Gastrocnemius medialis (tissue), 4 donors: ENCODE data around the gene ZBED4. TPM values are rescaled to one million over a fixed set of nuclear protein-coding genes. Genes with fewer than 3 reads are reported as not detected.

Source experiments
- ATAC-seq, 2 donors: fragments of 150-250 bp; one replicate each; pipeline ENCODE4 v1.9.1; 2016
- DNase-seq, 2 donors: peaks; one replicate each; pipeline ENCODE4 v3.0.0-alpha.2; 2019
- H3K27ac ChIP-seq, 4 donors: fragments of 200-600 bp; sonication (generic); 1 replicate in 1 of 4; 2 replicates in 3 of 4; pipeline ENCODE4 v1.5.1; 2016 to 2018; ENCODE audit warnings: mild to moderate bottlenecking in 2 of 4, moderate library complexity in 1 of 4
- H3K27me3 ChIP-seq, 3 donors: fragments of 200-600 bp; sonication (generic) in 2 of 3; 1 replicate in 1 of 3; 2 replicates in 2 of 3; pipeline versions ENCODE4 v1.5.1 to v1.6.0; 2016 to 2019; ENCODE audit warnings: mild to moderate bottlenecking in 1 of 3, moderate library complexity in 1 of 3
- H3K36me3 ChIP-seq, 2 donors: fragments of 200-600 bp; sonication (generic) in 1 of 2; one replicate each; pipeline ENCODE4 v1.5.1; 2017 to 2018
- H3K4me1 ChIP-seq, 2 donors: fragments of 200-600 bp; sonication (generic) in 1 of 2; one replicate each; pipeline ENCODE4 v1.5.1; 2016 to 2017; ENCODE audit warnings: mild to moderate bottlenecking in 2 of 2
- H3K4me3 ChIP-seq, 4 donors: fragments of 200-600 bp; sonication (generic) in 3 of 4; 1 replicate in 1 of 4; 2 replicates in 3 of 4; pipeline ENCODE4 v1.5.1; 2016 to 2019; ENCODE audit warnings: mild to moderate bottlenecking in 2 of 4
- H3K9me3 ChIP-seq, 3 donors: fragments of 200-600 bp; sonication (generic) in 2 of 3; 1 replicate in 1 of 3; 2 replicates in 2 of 3; pipeline ENCODE4 v1.5.1; 2016 to 2019
- POLR2A ChIP-seq, 2 donors: fragments of 450-650 bp; IDR thresholded peaks; one replicate each; pipeline ENCODE4 v1.6.1; 2017; ENCODE audit warnings: antibody characterized with exemption in 2 of 2, mild to moderate bottlenecking in 2 of 2, moderate library complexity in 2 of 2
- in situ Hi-C, 4 donors: fragments of 200-750 bp; cut with MboI; loops; one replicate each; pipeline versions ENCODE4 v1.15.0 to v1.8.0; 2017; ENCODE audit warnings: low sequenced_read_pairs in 4 of 4
- intact Hi-C: fragments of 100-400 bp; cut with DNase I; formaldehyde crosslinking; loops from one replicate; pipeline ENCODE4 v1.15.1; 2023; ENCODE audit warnings: low total_unique reads
- total RNA-seq, 4 donors: library from RNA; depleted of rRNA; stranded (reverse); fragments of >200 nt; gene quantifications; one replicate each; pipeline versions ENCODE4 v1.1.0 to v1.2.3, GENCODE V29; 2016
- TF ChIP-seq, protein P1 (sequence below), 5 experiments: fragments of 450-650 bp in 3 of 5; fragments of 200-600 bp in 2 of 5; sonication (generic) in 2 of 5; IDR thresholded peaks in 4 of 5; conservative IDR thresholded peaks in 1 of 5; 1 replicate in 4 of 5; 2 replicates in 1 of 5; pipeline ENCODE4 v1.5.1; 2016 to 2019; ENCODE audit warnings: antibody characterized with exemption in 5 of 5, mild to moderate bottlenecking in 3 of 5, moderate library complexity in 3 of 5

ZBED4 gene
- total RNA-seq, 4 donors from 2014 or later: 6.7 to 8.4 (median 7.5) TPM

DNA sequence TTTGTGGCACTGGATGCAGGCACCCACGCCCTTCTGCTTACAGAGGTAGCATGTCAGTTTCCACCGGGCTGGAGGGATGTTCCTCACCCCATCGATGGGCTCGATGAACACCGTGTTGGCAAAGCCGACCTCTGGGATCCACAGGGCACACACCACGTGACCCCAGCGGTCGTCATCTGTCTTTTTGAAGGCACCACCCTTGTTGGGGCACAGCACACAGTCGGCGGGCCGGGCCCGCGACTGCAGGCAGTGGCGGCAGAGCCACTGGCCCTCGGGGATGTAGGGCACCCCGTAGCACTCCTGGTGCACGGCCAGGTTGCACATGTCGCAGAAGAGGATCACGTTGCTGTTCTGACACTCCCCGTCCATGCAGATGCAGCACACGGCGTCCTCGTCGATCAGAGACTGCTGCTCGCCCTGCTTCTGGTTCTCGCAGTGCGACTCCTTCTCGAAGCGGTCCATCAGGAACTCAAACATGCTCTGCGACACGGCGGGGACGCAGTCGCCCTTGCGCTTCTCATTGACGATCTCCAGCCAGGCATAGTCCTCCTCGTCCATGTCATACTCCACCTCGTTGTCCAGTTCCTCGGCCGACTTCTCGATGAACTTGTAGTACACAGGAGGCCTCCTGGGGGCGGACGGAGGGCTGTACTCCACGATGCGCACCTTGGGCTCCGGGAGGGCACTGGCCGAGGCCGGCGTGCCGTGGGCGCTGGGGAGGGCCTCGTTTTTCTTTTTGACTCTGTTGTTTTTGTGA, 30.2 kb upstream of the ZBED4 start:
- Histone ChIP-seq H3K4me1 (peaks cover 29 to 54% of the 10 kb centered on the region in 2 donors), H3K36me3 (peaks cover 3 to 36% of the 10 kb centered on the region in 2 donors), H3K9me3 (no peaks in the 10 kb centered on the region), H3K4me3 (no peak overlapping the region), H3K27me3 (no peaks in the 10 kb centered on the region), H3K27ac (no peak overlapping the region)
- intact Hi-C loops: no loop called here
- TF ChIP-seq, protein P1, sequence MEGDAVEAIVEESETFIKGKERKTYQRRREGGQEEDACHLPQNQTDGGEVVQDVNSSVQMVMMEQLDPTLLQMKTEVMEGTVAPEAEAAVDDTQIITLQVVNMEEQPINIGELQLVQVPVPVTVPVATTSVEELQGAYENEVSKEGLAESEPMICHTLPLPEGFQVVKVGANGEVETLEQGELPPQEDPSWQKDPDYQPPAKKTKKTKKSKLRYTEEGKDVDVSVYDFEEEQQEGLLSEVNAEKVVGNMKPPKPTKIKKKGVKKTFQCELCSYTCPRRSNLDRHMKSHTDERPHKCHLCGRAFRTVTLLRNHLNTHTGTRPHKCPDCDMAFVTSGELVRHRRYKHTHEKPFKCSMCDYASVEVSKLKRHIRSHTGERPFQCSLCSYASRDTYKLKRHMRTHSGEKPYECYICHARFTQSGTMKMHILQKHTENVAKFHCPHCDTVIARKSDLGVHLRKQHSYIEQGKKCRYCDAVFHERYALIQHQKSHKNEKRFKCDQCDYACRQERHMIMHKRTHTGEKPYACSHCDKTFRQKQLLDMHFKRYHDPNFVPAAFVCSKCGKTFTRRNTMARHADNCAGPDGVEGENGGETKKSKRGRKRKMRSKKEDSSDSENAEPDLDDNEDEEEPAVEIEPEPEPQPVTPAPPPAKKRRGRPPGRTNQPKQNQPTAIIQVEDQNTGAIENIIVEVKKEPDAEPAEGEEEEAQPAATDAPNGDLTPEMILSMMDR (IDR thresholded peaks at IDR 0.05 in 4 of 5, conservative IDR thresholded peaks at IDR 0.05 in 1 of 5): no peak
- TF ChIP-seq POLR2A (IDR thresholded peaks at IDR 0.05): no peak
- in situ Hi-C loops: no loop called here
- no peak for ATAC-seq
- no peak for DNase-seq

DNA sequence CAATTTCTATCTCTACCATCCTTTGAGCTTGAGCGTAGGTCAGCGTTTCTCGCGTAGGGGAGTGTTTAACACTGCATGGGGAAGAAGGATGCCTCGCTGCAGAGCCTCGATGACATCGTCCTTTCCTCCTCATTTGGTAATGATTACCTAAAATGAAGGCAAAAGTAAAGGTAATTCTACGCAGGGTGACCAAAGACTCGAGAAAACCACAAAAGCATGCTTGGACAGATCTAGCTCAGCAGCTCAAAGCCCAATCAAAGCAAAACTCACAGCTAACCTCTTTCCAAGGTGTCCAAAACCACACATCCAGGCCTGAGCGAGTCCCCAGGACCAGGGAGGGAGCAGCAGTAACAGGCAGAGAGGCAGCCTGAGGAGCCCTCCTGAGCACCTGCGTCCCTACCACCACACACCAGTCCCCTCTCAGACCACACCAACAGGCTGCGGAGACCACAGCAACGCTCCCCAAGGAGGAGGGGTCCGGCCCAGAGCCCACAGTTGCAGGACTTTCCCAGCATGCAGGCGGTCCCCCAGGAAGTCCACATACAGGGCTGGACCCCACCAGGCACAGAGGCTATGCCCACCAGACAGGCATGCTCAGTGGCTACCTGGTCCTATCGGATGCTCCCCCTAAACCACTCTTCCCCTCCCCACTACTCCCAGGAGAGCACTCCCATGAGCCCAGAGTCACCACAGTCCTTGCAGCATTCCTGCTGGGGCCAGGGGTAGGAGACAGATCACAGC, 29.3 kb upstream of the ZBED4 start:
- in situ Hi-C loops (no loop called here), intact Hi-C loops (no loop called here)
- no peak for TF ChIP-seq POLR2A (IDR thresholded peaks at IDR 0.05)
- TF ChIP-seq, protein P1 (IDR thresholded peaks at IDR 0.05 in 4 of 5, conservative IDR thresholded peaks at IDR 0.05 in 1 of 5): no peak
- no peak overlapping the region for H3K4me3 ChIP-seq
- ATAC-seq (no peak), DNase-seq (no peak)
- H3K36me3 ChIP-seq: peaks cover 3 to 31% of the 10 kb centered on the region in 2 donors
- no peaks in the 10 kb centered on the region for H3K27me3 ChIP-seq
- no peaks in the 10 kb centered on the region for H3K9me3 ChIP-seq
- peaks cover 29 to 54% of the 10 kb centered on the region in 2 donors for H3K4me1 ChIP-seq
- no peak overlapping the region for H3K27ac ChIP-seq

DNA sequence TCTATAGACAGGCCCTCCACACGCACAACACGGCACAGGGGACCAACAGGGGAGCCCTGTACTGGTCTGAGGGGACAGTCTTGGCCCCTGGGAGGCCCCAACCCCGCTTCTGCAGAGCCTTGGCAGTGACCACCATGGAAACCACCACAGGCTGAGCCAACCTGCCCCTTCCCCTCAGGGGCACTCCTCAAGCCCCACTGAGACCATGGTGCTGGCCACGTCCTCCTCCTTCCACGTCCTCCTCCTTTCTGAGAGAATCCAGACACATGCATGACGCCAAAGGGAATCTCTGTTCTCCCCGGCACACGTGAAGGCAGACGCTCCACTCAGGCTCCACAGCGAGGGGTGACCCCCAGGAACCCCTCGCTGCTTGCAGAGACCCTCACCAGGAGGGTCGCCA, 28.7 kb upstream of the ZBED4 start:
- Histone ChIP-seq H3K4me3 (peak overlapping the region in 2 of 4 donors; percentile 62 to 70), H3K4me1 (peaks cover 29 to 54% of the 10 kb centered on the region in 2 donors), H3K36me3 (peaks cover 3 to 31% of the 10 kb centered on the region in 2 donors), H3K27me3 (no peaks in the 10 kb centered on the region), H3K27ac (no peak overlapping the region), H3K9me3 (no peaks in the 10 kb centered on the region)
- ATAC-seq (no peak), DNase-seq (no peak)
- intact Hi-C loops (loop anchor here (5.0 kb wide), 1 partner anchor 33 kb away; no protein-coding TSS in a partner anchor), in situ Hi-C loops (no loop called here)
- no peak for TF ChIP-seq POLR2A (IDR thresholded peaks at IDR 0.05)
- TF ChIP-seq, protein P1 (IDR thresholded peaks at IDR 0.05 in 4 of 5, conservative IDR thresholded peaks at IDR 0.05 in 1 of 5): no peak

DNA sequence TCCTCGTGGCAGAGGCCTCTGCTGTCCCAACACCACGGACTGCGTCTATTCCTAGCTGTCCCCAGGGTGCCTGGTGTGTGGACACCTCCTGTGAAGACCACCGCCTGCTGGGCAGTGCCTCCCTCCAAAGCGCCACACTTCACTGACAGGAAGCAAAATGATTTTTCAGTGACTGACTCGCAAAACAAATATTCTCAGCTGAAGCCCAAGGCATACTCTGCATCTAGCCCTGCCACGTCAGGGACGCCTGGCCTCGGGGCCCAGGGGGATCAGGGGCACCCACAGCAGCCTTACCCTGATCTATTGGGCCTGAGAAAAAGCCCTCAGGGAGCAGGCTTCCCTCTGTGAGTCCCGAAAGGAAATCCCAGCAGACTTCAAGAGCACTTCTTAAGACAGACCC, 28.2 kb upstream of the ZBED4 start:
- in situ Hi-C loops (no loop called here), intact Hi-C loops (loop anchor here (5.0 kb wide), 1 partner anchor 33 kb away; no protein-coding TSS in a partner anchor)
- H3K4me3 ChIP-seq: peak overlapping the region; percentile 62 to 70 (median 64)
- ATAC-seq: no peak
- no peaks in the 10 kb centered on the region for H3K27me3 ChIP-seq
- TF ChIP-seq, protein P1 (IDR thresholded peaks at IDR 0.05 in 4 of 5, conservative IDR thresholded peaks at IDR 0.05 in 1 of 5): no peak
- no peak for TF ChIP-seq POLR2A (IDR thresholded peaks at IDR 0.05)
- DNase-seq: no peak
- H3K36me3 ChIP-seq: peaks cover 3 to 31% of the 10 kb centered on the region in 2 donors
- no peak overlapping the region for H3K27ac ChIP-seq
- peaks cover 29 to 49% of the 10 kb centered on the region in 2 donors for H3K4me1 ChIP-seq
- no peaks in the 10 kb centered on the region for H3K9me3 ChIP-seq
